Adipocyte (in vitro differentiated cells): ENCODE data around the gene INHBC.

ENCODE experiments used
- DNase-seq: peaks from one replicate; pipeline ENCODE4 v3.0.0-alpha.2; 2015; ENCODE audit warnings: low read depth
- H3K27me3 ChIP-seq: replicated peaks from 2 replicates; pipeline ENCODE4 v1.7.0; 2013; ENCODE audit warnings: mild to moderate bottlenecking, low read length, moderate library complexity; ENCODE audit not compliant: control insufficient read depth, insufficient read depth
- H3K36me3 ChIP-seq: 2 replicates; pipeline ENCODE4 v1.7.0; 2013; ENCODE audit warnings: low read length, mild to moderate bottlenecking, moderate library complexity; ENCODE audit not compliant: control insufficient read depth, insufficient read depth, severe bottlenecking
- H3K4me1 ChIP-seq: 2 replicates; pipeline ENCODE4 v1.7.0; 2013; ENCODE audit warnings: mild to moderate bottlenecking, low read length, moderate library complexity; ENCODE audit not compliant: control insufficient read depth, insufficient read depth
- H3K4me3 ChIP-seq: 2 replicates; pipeline ENCODE4 v1.7.0; 2013; ENCODE audit warnings: mild to moderate bottlenecking, low read length, moderate library complexity
- H3K9ac ChIP-seq: 2 replicates; pipeline ENCODE4 v1.7.0; 2013; ENCODE audit warnings: mild to moderate bottlenecking, low read length, moderate library complexity
- H3K9me3 ChIP-seq: 2 replicates; pipeline ENCODE4 v1.7.0; 2013; ENCODE audit warnings: mild to moderate bottlenecking, low read length, moderate library complexity; ENCODE audit not compliant: control insufficient read depth

The INHBC gene

DNA sequence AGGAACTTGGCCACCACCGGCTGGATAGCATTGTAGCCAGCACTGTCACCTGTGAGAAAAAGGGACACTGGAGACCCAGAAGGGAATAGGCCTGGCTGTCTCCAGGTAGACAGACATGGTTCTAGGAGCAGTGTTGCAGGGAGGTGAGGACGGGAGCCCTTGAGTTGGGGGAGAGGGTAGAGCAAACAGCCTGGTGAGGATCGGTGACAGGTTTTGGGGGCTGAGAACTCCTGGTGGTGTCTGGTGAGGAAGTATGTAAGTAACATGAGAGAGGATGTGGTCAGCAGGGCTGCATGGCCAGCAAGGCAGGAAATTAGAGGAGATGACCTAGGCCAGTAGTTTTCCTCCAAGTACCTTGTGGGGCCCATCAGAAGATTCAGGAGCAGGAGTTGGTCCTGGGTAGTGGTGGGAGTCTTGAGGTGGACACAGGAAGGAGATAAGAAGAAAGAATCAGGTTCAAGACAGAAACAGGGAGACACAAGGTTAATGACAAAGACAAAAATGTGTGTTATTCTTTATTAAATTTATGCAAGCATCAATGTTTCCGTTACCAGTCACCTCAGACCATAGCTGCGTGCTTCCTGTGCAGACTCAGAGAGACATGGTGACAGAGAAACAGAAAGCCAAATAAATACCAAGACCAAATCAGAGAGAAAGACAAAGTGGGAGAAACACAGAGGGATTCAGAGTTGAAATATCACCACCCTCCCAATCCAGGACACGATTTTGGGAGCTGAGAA, 45.0 kb downstream of the INHBC start, which contains the start of gene ARHGAP9:
TSS of gene ARHGAP9 (minus strand) at position 491 of the 740 bp plus-strand sequence. CDS start at position 31, 460 bp downstream.
- Histone ChIP-seq H3K4me3 (no peak within 1 kb of the TSS), H3K27me3 (peaks cover 64% of the 10 kb centered on the region), H3K4me1 (peaks cover 10% of the 10 kb centered on the region), H3K36me3 (no peaks in the 10 kb centered on the region), H3K9ac (no peak within 1 kb of the TSS), H3K9me3 (no peaks in the 10 kb centered on the region)
- no peak for DNase-seq

DNA sequence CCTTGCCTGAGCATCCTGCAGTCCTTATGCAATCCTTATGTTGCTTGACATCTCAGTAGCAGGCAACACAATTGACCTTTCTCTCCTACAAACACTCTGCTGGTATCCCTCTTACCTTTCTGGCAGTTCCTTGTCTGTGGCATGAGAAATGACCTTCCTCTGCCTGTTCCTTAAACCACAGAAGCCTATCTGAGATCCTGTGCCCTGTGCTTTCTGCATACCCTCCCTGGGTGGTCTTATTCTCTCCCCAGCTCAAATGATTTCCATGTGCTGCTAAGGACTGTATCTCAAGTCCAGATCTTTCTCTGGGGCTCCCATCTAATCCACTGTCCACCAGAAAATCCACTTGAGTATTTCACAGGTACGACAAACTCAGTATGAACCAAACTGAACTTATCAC, 47.1 kb downstream of the INHBC start:
- Histone ChIP-seq H3K36me3 (no peaks in the 10 kb centered on the region), H3K9ac (no peak overlapping the region), H3K27me3 (peaks cover 43% of the 10 kb centered on the region), H3K4me3 (no peak overlapping the region), H3K9me3 (no peaks in the 10 kb centered on the region), H3K4me1 (no peaks in the 10 kb centered on the region)
- DNase-seq = no peak

DNA sequence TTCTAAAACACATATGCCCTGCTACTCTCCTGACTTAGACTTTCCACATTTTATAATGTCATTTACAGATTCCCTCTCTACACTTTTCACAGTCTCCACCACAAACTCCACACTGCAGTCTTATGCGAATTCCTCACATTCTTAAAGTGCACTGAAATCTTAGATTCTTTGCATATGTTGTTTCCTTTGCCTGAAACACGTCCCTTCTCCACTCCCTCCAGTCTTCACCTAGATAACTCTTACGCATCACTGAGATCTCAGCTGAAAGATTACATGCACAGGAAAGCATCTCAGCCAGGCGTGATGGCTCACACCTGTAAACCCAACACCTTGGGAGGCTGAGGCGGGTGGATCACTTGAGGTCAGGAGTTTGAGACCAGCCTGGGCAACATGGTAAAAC, 48.9 kb downstream of the INHBC start:
- no peaks in the 10 kb centered on the region for H3K9me3 ChIP-seq
- H3K4me3 ChIP-seq = no peak overlapping the region
- no peaks in the 10 kb centered on the region for H3K36me3 ChIP-seq
- peak; percentile 58 for DNase-seq
- no peak overlapping the region for H3K9ac ChIP-seq
- H3K27me3 ChIP-seq = peaks cover 30% of the 10 kb centered on the region
- no peaks in the 10 kb centered on the region for H3K4me1 ChIP-seq

DNA sequence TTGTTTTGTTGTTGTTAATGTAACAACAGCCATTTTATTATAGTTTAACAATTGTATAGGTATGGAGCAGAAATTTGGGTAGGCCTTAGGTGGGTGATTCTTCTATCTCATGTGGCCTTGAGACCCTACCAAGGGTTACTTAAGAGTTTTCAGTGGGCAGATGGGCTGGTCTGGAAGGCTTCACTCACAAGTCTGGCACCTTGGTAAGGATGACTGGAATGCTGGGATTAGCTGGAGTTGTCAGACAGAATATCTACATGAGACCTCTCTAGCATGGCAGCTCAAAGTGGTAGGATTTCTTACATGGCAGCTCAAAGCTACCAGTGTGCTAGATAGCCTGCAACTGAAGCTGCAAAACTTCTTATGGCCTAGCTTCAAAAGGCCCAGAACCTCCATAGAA, 51.1 kb downstream of the INHBC start:
- no peak overlapping the region for H3K4me3 ChIP-seq
- DNase-seq = no peak
- peaks cover 9% of the 10 kb centered on the region for H3K4me1 ChIP-seq
- peaks cover 17% of the 10 kb centered on the region for H3K36me3 ChIP-seq
- no peak overlapping the region for H3K9ac ChIP-seq
- H3K27me3 ChIP-seq = peaks cover 9% of the 10 kb centered on the region
- H3K9me3 ChIP-seq = no peaks in the 10 kb centered on the region

DNA sequence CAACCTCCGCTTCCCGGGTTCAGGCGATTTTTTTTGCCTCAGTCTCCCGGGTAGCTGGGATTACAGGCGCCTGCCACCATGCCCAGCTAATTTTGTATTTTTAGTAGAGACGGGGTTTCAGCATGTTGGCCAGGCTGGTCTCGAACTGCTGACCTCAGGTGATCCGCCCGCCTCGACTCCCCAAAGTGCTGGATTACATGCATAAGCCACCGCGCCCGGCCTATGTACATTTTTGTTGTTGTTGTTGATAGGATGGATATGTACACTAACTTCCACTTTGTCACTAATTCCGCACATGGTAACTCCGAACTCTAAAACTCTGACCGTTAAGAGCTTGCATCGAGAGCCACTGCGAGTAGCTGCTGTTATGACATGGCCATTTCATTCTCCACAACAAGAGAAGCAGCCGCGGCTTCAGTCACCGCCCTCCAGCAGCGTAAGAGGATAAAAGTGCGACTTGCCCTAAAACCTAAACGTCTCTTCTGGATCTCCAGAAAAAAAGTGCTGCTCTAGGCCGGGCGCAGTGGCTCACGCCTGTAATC, 52.5 kb downstream of the INHBC start:
- H3K9me3 ChIP-seq = no peaks in the 10 kb centered on the region
- peak overlapping the region; percentile 91 for H3K9ac ChIP-seq
- DNase-seq = no peak
- H3K27me3 ChIP-seq = no peaks in the 10 kb centered on the region
- H3K4me1 ChIP-seq = peaks cover 9% of the 10 kb centered on the region
- peak overlapping the region; percentile 90 for H3K4me3 ChIP-seq
- peaks cover 31% of the 10 kb centered on the region for H3K36me3 ChIP-seq

DNA sequence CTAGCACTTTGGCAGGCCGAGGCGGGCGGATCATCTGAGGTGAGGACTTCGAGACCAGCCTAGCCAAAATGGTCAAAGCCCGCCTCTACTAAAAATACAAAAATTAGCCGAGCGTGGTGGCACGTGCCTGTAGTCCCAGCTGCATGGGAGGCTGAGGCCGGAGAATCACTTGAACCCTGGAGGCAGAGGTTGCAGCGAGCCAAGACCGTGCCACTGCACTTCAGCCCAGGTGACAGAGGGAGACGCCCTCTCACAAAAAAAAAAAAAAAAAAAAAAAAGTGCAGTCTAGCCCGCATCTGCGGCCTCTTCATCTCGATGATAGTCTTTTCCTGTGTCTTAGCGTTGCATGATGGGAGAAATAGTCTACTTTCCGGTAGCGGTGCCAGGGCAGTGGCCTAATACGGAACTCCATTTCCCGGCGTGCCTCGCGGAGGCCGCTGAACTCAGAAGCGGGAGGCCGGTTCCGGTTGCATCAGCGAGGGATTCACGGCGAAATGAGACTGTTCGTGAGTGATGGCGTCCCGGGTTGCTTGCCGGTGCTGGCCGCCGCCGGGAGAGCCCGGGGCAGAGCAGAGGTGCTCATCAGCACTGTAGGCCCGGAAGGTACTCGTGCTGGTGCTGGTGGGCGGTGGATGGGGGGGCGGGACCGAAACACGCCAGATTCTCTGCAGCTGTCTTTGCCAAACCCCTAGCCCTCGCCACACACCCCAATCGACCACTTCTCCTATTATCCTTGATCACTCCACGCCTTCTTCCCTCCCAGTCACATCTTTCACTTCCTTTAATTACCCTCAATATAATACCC, 53.2 kb downstream of the INHBC start, which contains the start of gene MARS1:
TSS of gene MARS1 (plus strand) at position 472 of the 805 bp plus-strand sequence. CDS start at position 495, 23 bp downstream.
- peak; percentile 99 for DNase-seq
- Histone ChIP-seq H3K4me3 (peak within 1 kb of the TSS; percentile 90), H3K27me3 (no peaks in the 10 kb centered on the region), H3K9ac (peak within 1 kb of the TSS; percentile 91), H3K36me3 (peaks cover 37% of the 10 kb centered on the region), H3K4me1 (peaks cover 9% of the 10 kb centered on the region), H3K9me3 (no peaks in the 10 kb centered on the region)

DNA sequence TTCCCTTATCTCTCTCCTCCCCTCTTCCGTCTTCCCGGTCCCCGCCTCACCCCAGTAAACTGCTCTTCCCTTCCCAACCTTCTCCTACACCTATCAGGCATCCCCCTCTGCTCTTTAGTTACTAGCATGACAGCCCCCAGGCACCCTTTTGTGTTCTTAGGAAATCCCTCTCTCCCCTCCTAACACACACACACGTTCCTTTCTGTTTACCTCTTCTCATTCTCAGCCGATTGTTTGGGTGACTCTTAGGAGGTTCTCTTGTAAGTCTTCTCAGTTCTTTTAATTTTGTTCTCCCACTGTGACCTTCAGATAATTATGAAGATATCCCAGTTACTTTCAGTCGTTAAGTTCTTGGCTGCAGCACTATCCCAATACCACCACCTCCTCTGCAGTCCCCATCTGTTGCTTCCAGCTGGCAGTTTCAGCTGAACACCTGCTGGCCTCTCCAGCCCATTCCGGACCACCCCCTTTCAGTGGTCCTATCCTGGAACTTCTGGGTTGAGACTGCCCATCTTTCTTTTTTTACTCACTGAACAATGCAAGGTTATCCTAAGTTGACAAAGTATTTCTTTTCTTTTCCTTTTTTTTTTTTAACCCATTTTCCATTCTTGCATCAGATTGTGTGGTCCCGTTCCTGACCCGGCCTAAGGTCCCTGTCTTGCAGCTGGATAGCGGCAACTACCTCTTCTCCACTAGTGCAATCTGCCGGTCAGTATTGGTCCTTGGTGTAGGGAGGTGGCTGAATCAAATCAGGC, 54.0 kb downstream of the INHBC start:
- Histone ChIP-seq H3K4me1 (peaks cover 9% of the 10 kb centered on the region), H3K27me3 (no peaks in the 10 kb centered on the region), H3K9me3 (no peaks in the 10 kb centered on the region), H3K4me3 (peak overlapping the region; percentile 90), H3K36me3 (peaks cover 40% of the 10 kb centered on the region), H3K9ac (peak overlapping the region; percentile 91)
- peak; percentile 42 for DNase-seq

DNA sequence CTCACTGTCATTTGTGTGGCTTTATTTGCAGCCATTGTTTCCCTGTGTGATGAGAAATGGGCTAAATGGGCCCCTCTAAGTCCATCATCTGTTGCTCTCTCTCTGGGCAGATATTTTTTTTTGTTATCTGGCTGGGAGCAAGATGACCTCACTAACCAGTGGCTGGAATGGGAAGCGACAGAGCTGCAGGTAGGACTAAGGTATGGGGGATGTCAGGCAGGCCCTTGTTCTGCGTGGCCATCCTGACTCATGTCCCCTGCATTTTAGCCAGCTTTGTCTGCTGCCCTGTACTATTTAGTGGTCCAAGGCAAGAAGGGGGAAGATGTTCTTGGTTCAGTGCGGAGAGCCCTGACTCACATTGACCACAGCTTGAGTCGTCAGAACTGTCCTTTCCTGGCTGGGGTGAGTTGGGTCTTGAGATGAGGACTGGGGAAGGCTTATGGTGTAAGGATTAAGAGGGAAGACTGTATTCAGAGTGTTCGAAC, 54.6 kb downstream of the INHBC start:
- DNase-seq = no peak

DNA sequence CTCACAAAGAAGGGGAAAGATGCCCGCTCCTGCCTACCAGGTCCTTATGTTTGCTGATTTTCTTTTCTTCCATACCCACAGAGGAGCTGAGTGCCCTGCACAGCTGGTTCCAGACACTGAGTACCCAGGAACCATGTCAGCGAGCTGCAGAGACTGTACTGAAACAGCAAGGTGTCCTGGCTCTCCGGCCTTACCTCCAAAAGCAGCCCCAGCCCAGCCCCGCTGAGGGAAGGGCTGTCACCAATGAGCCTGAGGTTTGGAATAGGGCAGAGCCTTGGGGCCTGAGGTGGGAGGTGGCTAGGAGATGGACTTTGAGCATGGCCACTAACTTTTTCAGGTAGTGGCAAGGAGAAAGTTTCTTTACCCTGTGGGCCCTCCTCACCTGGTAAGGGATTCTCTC, 55.5 kb downstream of the INHBC start:
- Histone ChIP-seq H3K4me3 (no peak overlapping the region), H3K27me3 (no peaks in the 10 kb centered on the region), H3K9ac (no peak overlapping the region)

More for the DNA sequence above, 54.6 kb downstream of the INHBC start:
- Histone ChIP-seq H3K9me3 (no peaks in the 10 kb centered on the region), H3K36me3 (peaks cover 43% of the 10 kb centered on the region), H3K9ac (peak overlapping the region; percentile 91), H3K27me3 (no peaks in the 10 kb centered on the region), H3K4me3 (peak overlapping the region; percentile 90), H3K4me1 (peaks cover 9% of the 10 kb centered on the region)

DNA sequence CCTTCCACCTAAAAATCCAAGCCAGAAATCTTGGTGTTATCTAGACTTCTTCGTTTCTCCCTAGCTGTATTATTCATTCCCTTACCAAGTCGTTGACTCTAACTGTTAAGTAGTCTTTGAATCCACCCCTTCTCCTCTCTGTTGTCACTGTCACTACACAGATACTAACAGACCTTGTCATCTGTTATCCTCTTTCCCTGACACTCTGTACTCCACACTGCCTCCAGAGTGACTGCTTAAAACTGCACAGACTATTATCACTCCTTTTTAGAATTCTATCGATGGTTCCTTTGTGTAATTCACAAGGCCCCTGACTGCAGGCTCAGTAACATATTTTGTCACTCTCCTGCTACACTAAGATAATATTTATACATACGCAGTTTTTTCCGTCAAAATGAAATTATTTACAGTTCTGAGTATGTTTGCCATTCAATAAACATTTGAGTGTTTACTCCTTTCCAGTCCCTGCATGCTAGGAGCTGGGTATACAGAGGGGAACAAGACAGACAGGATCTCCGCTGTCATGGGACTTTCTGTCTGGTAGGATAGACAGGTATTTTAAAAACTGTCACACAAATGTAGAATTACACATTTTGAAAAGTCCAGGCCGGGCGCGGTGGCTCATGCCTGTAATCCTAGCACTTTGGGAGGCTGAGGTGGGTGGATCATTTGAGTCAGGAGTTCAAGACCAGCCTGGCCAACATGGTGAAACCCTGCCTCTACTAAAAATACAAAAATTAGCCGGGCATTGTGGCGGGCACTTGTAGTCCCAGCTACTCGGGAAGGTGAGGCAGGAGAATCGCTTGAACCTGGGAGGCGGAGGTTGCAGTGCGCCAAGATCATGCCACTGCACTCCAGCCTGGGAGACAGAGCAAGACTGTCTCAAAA, 57.1 kb downstream of the INHBC start:
- no peak for DNase-seq
- Histone ChIP-seq H3K27me3 (no peaks in the 10 kb centered on the region), H3K9ac (no peak overlapping the region), H3K4me3 (no peak overlapping the region), H3K36me3 (peaks cover 47% of the 10 kb centered on the region), H3K4me1 (peaks cover 9% of the 10 kb centered on the region), H3K9me3 (no peaks in the 10 kb centered on the region)

More for the DNA sequence above, 55.5 kb downstream of the INHBC start:
- Histone ChIP-seq H3K9me3 (no peaks in the 10 kb centered on the region), H3K36me3 (peaks cover 44% of the 10 kb centered on the region), H3K4me1 (peaks cover 9% of the 10 kb centered on the region)
- DNase-seq = no peak
